Measurements from ENCODE around the gene RALGAPA1. TPM values are rescaled to one million over a fixed set of nuclear protein-coding genes. Genes with fewer than 3 reads are reported as not detected.

Gene RALGAPA1
- total and polyA plus RNA-seq, 2 of the 13 experiments (the other 11 are each of a cell fraction or from before 2014, with no cell fraction given): 65.0 to 89.2 TPM

DNA sequence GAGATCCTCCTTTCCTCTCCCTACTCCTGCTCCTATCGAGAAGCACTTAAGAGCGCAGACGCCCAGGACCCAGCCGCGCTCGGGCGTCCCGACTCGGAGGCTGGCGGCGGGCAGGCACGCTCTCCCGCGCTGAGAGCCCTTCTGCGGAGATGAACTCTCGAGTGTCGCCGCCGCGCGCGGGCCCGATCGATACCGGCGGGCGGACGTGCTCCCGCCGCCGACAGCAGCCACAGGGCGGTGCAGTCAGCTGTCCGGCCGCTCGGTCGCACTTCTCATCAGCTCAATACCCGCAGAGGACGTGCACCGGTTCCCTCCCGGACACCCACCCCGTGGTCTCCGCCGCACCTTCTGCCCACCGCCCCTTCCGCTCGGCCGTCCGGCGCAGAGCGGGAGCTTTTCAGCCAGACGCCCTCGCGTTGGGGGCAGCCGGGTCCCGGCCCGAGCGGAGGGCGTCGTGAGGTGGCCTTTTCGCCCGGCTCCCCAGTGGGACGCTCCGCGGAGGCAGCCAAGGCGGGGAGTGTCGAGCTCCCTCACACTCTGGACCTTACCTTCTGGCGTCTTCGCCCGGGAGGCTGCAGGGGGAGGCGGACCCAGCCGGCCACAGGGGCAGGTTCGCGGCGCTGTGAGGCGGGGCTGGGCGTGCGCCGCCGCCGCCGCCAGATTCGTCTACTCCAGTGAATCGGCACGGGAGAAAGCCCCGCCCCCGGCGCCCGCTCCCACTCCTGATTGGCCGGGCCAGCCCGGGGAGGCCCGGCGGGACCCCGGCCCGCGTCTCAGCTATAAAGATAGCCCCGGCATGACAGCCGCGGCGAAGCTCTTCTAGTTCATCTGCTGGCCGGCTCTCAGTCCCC lies 275.5 kb downstream of the RALGAPA1 start, which contains the start of gene INSM2 (continued):
- TF ChIP-seq THAP9 (CRISPR knock-in tag; IDR thresholded peaks at IDR 0.05; ENCODE audit: borderline replicate concordance) (peak; percentile 52; the same call in 1 of the 2 replicates), ZNF263 (CRISPR knock-in tag; IDR thresholded peaks at IDR 0.05) (peak; percentile 93), ZBTB25 (CRISPR knock-in tag; IDR thresholded peaks at IDR 0.05) (no peak; the same call in 1 of the 2 replicates), ZBTB42 (CRISPR knock-in tag; IDR thresholded peaks at IDR 0.05) (0 out of 2 replicates have a peak, but pooled peaks have one; percentile 54), CENPT (CRISPR knock-in tag; IDR thresholded peaks at IDR 0.05; ENCODE audit: low read depth) (peak; percentile 83), NFE2L1 (CRISPR knock-in tag; IDR thresholded peaks at IDR 0.05; ENCODE audit: borderline replicate concordance) (peak; percentile 16; the same call in 1 of the 2 replicates), MXD4 (CRISPR knock-in tag; IDR thresholded peaks at IDR 0.05) (no peak), BORCS8-MEF2B (CRISPR knock-in tag; IDR thresholded peaks at IDR 0.05) (peak; percentile 19), ZNF747 (CRISPR knock-in tag; IDR thresholded peaks at IDR 0.05; ENCODE audit: borderline replicate concordance) (peak; percentile 9; the same call in 1 of the 2 replicates), HNRNPLL (IDR thresholded peaks at IDR 0.05; ENCODE audit: low read depth, low read length, poor library complexity, severe bottlenecking) (peak; percentile 80), ZNF275 (CRISPR knock-in tag; IDR thresholded peaks at IDR 0.05; ENCODE audit: borderline replicate concordance) (peak; percentile 90), NCOR1 (IDR thresholded peaks at IDR 0.05; ENCODE audit: borderline replicate concordance, low read length) (no peak), ZBTB34 (CRISPR knock-in tag; IDR thresholded peaks at IDR 0.05) (peak; percentile 48), ZNF136 (CRISPR knock-in tag; IDR thresholded peaks at IDR 0.05; ENCODE audit: low read depth) (no peak; the same call in 1 of the 2 replicates)
- TF ChIP-seq, protein P1, sequence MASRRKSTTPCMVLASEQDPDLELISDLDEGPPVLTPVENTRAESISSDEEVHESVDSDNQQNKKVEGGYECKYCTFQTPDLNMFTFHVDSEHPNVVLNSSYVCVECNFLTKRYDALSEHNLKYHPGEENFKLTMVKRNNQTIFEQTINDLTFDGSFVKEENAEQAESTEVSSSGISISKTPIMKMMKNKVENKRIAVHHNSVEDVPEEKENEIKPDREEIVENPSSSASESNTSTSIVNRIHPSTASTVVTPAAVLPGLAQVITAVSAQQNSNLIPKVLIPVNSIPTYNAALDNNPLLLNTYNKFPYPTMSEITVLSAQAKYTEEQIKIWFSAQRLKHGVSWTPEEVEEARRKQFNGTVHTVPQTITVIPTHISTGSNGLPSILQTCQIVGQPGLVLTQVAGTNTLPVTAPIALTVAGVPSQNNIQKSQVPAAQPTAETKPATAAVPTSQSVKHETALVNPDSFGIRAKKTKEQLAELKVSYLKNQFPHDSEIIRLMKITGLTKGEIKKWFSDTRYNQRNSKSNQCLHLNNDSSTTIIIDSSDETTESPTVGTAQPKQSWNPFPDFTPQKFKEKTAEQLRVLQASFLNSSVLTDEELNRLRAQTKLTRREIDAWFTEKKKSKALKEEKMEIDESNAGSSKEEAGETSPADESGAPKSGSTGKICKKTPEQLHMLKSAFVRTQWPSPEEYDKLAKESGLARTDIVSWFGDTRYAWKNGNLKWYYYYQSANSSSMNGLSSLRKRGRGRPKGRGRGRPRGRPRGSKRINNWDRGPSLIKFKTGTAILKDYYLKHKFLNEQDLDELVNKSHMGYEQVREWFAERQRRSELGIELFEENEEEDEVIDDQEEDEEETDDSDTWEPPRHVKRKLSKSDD (CRISPR knock-in tag; IDR thresholded peaks at IDR 0.05; ENCODE audit: low read depth): no peak
- TF ChIP-seq, protein P2, sequence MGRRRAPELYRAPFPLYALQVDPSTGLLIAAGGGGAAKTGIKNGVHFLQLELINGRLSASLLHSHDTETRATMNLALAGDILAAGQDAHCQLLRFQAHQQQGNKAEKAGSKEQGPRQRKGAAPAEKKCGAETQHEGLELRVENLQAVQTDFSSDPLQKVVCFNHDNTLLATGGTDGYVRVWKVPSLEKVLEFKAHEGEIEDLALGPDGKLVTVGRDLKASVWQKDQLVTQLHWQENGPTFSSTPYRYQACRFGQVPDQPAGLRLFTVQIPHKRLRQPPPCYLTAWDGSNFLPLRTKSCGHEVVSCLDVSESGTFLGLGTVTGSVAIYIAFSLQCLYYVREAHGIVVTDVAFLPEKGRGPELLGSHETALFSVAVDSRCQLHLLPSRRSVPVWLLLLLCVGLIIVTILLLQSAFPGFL (CRISPR knock-in tag; IDR thresholded peaks at IDR 0.05): peak; percentile 71; the same call in 1 of the 2 replicates
